GM12878 (cell line): Measurements from ENCODE around the gene SLC6A3. TPM values are rescaled to one million over a fixed set of nuclear protein-coding genes. Genes with fewer than 3 reads are reported as not detected.

ENCODE experiments used
- ATAC-seq: fragments of 200-7000 bp; cut with Tn5 transposase; 3 replicates; pipeline ENCODE4 v1.9.1; 2020; ENCODE audit warnings: mild to moderate bottlenecking, moderate library complexity
- BruUV-seq: library from RNA; stranded (reverse); fragments of 400-500 nt; replicated peaks from 2 replicates; lab custom pipeline; 2021; lab: Mats Ljungman, UMichigan
- CTCF ChIA-PET: fragments of 300-600 bp; sonication (Branson Sonifier 250); formaldehyde crosslinking; extraction: SDS; loops from one replicate; lab custom pipeline; 2021; ENCODE audit warnings: inconsistent platforms; lab: Yijun Ruan, JAX
- POLR2A ChIA-PET: fragments of 350-600 bp; formaldehyde crosslinking; extraction: SDS; loops from one replicate; lab custom pipeline; 2021; ENCODE audit warnings: inconsistent platforms; lab: Charles Lee
- RAD21 ChIA-PET: fragments of 300-600 bp; sonication (Branson Sonifier 250); formaldehyde crosslinking; loops from one replicate; lab custom pipeline; 2023; ENCODE audit warnings: antibody characterized with exemption; ENCODE audit not compliant: unreplicated experiment; lab: Charles Lee
- SMC1A ChIA-PET: fragments of 300-600 bp; sonication (Branson Sonifier 250); formaldehyde crosslinking; loops from one replicate; lab custom pipeline; 2023; ENCODE audit not compliant: unreplicated experiment, uncharacterized antibody; lab: Charles Lee
- DNase-seq: peaks from one replicate; pipeline ENCODE4 v3.0.0-alpha.2; 2011; ENCODE audit warnings: low read depth, low spot score
- FAIRE-seq: peaks from 3 replicates; lab custom pipeline; 2011; peaks lifted over from hg19 to GRCh38; lab: Jason Lieb, UNC
- H2AFZ ChIP-seq: 2 replicates; pipeline ENCODE4 v1.6.0; 2011; ENCODE audit warnings: low read depth, low read length, control low read depth; ENCODE audit not compliant: control insufficient read depth
- H3K27ac ChIP-seq: 2 replicates; pipeline ENCODE4 v1.5.1; 2011; ENCODE audit warnings: control low read depth; ENCODE audit not compliant: control insufficient read depth, insufficient read depth
- H3K27me3 ChIP-seq, 2 experiments: replicated peaks in 1 of 2; 2 replicates each; pipeline versions ENCODE4 v1.6.0 to v1.6.1; 2011; ENCODE audit warnings: low read length in 1 of 2; ENCODE audit not compliant: control insufficient read depth in 2 of 2, insufficient read depth in 2 of 2
- H3K36me3 ChIP-seq, 2 experiments: 2 replicates each; pipeline ENCODE4 v1.5.1; 2011; ENCODE audit warnings: low read length in 1 of 2; ENCODE audit not compliant: control insufficient read depth in 2 of 2, insufficient read depth in 2 of 2
- H3K4me1 ChIP-seq: 2 replicates; pipeline ENCODE4 v1.6.1; 2011; ENCODE audit warnings: mild to moderate bottlenecking, low read length, moderate library complexity, mixed read lengths; ENCODE audit not compliant: control insufficient read depth, insufficient read depth
- H3K4me2 ChIP-seq: 2 replicates; pipeline ENCODE4 v1.6.0; 2011; ENCODE audit warnings: control low read depth; ENCODE audit not compliant: control insufficient read depth, insufficient read depth
- H3K4me3 ChIP-seq: fragments of 200-600 bp; sonication (generic); 2 replicates; pipeline ENCODE4 v1.5.1; 2016
- H3K79me2 ChIP-seq: 2 replicates; pipeline ENCODE4 v1.6.0; 2011; ENCODE audit warnings: low read length; ENCODE audit not compliant: control insufficient read depth, insufficient read depth
- H3K9ac ChIP-seq: 2 replicates; pipeline ENCODE4 v1.8.0; 2011; ENCODE audit warnings: low read length, control low read depth, mixed read lengths; ENCODE audit not compliant: control insufficient read depth, insufficient read depth
- H3K9me3 ChIP-seq: replicated peaks from 3 replicates; pipeline ENCODE4 v1.5.1; 2011; ENCODE audit warnings: mild to moderate bottlenecking, low read length; ENCODE audit not compliant: control insufficient read depth, insufficient read depth
- H4K20me1 ChIP-seq: 2 replicates; pipeline ENCODE4 v1.6.0; 2011; ENCODE audit not compliant: control insufficient read depth, insufficient read depth
- ASH2L ChIP-seq: fragments of 300-600, 200-600 bp; sonication (generic); IDR thresholded peaks from 2 replicates; pipeline ENCODE4 v1.6.1; 2017; ENCODE audit warnings: low read depth, mild to moderate bottlenecking, borderline replicate concordance
- CBX5 ChIP-seq: sonication (generic); IDR thresholded peaks from 2 replicates; pipeline ENCODE4 v1.6.1; 2016; ENCODE audit warnings: low read depth, moderate library complexity, mild to moderate bottlenecking, inconsistent platforms
- CEBPB ChIP-seq, 2 experiments: fragments of 150-350 bp in 1 of 2; IDR thresholded peaks; 2 replicates each; pipeline ENCODE4 v1.6.1; 2012 to 2014; ENCODE audit warnings: low read depth in 2 of 2, low read length in 2 of 2, borderline replicate concordance in 1 of 2, inconsistent platforms in 1 of 2
- E4F1 ChIP-seq: fragments of 450-650 bp; IDR thresholded peaks from 2 replicates; pipeline ENCODE4 v1.6.1; 2018; ENCODE audit warnings: borderline replicate concordance, mild to moderate bottlenecking; ENCODE audit not compliant: partially characterized antibody
- GATAD2B ChIP-seq: fragments of 450-650 bp; conservative IDR thresholded peaks from 2 replicates; pipeline ENCODE4 v1.6.1; 2017; ENCODE audit warnings: low read depth, mild to moderate bottlenecking, moderate library complexity
- IKZF2 ChIP-seq, 2 experiments: fragments of 450-650 bp; IDR thresholded peaks; 2 replicates each; pipeline ENCODE4 v1.6.1; 2017; ENCODE audit warnings: mild to moderate bottlenecking in 2 of 2, moderate library complexity in 2 of 2
- KLF5 ChIP-seq: fragments of 450-650 bp; IDR thresholded peaks from 2 replicates; pipeline ENCODE4 v1.6.1; 2014; ENCODE audit warnings: mild to moderate bottlenecking; ENCODE audit not compliant: partially characterized antibody
- LARP7 ChIP-seq: fragments of 450-650 bp; IDR thresholded peaks from 2 replicates; pipeline ENCODE4 v1.6.1; 2017; ENCODE audit warnings: mild to moderate bottlenecking
- MAX ChIP-seq: IDR thresholded peaks from 2 replicates; pipeline ENCODE4 v1.6.1; 2012; ENCODE audit warnings: low read depth, low read length, improper control_type of control experiment
- MEF2B ChIP-seq: fragments of 450-650 bp; IDR thresholded peaks from 2 replicates; pipeline ENCODE4 v1.6.1; 2018; ENCODE audit warnings: mild to moderate bottlenecking, moderate library complexity; ENCODE audit not compliant: partially characterized antibody, poor library complexity, severe bottlenecking
- NFIC ChIP-seq: IDR thresholded peaks from 2 replicates; pipeline ENCODE4 v1.6.1; 2012; ENCODE audit warnings: low read depth, mild to moderate bottlenecking, inconsistent platforms, low read length, moderate library complexity
- PKNOX1 ChIP-seq: fragments of 450-650 bp; IDR thresholded peaks from 2 replicates; pipeline ENCODE4 v1.6.1; 2016; ENCODE audit warnings: mild to moderate bottlenecking
- RCOR1 ChIP-seq: conservative IDR thresholded peaks from 2 replicates; pipeline ENCODE4 v1.6.1; 2012; ENCODE audit warnings: low read depth, low read length, improper control_type of control experiment
- SIN3A ChIP-seq: IDR thresholded peaks from 2 replicates; pipeline ENCODE4 v1.6.1; 2012; ENCODE audit warnings: low read depth, low read length, improper control_type of control experiment
- SMAD5 ChIP-seq: IDR thresholded peaks from 2 replicates; pipeline ENCODE4 v1.6.1; 2016; ENCODE audit warnings: antibody characterized with exemption, low read depth
- SMARCA5 ChIP-seq: fragments of 450-650 bp; IDR thresholded peaks from 2 replicates; pipeline ENCODE4 v1.6.1; 2017; ENCODE audit warnings: mild to moderate bottlenecking
- TCF12 ChIP-seq: IDR thresholded peaks from 2 replicates; pipeline ENCODE4 v1.6.1; 2011; ENCODE audit warnings: low read depth, mild to moderate bottlenecking, low read length
- TCF3 ChIP-seq: IDR thresholded peaks from 2 replicates; pipeline ENCODE4 v1.6.1; 2012; ENCODE audit warnings: low read depth, mild to moderate bottlenecking, low read length, borderline replicate concordance; ENCODE audit not compliant: insufficient read depth
- WGBS: methylation state at CpG from one replicate; pipeline ENCODE4 v1.1.6; 2016; ENCODE audit warnings: low lambda C conversion rate; ENCODE audit not compliant: insufficient replicate concordance, insufficient coverage; ENCODE audit errors: missing lambda C conversion rate; 5-methylcytosine and 5-hydroxymethylcytosine counted together
- in situ Hi-C: fragments of 300-500 bp; cut with MboI; formaldehyde crosslinking; loops from 9 replicates; pipeline ENCODE4 v1.14.3; 2018; ENCODE audit warnings: mixed read lengths
- intact Hi-C: fragments of 100-400 bp; cut with micrococcal nuclease; formaldehyde crosslinking; loops from one replicate; pipeline ENCODE4 v1.14.2; 2022; ENCODE audit not compliant: unreplicated experiment
- polyA plus RNA-seq, 11 experiments: library from polyadenylated mRNA; depleted of rRNA in 4 of 11; unstranded in 6 of 11; stranded (reverse) in 5 of 11; fragments of >200 nt; fragmentation: Nextera tagmentation in 4 of 11; fragmentation: Illumina TruSeq in 1 of 11; extraction: Ambion mirVana in 4 of 11; extraction: Trizol in 1 of 11; gene quantifications; 1 replicate in 1 of 11; 2 replicates in 10 of 11; pipeline versions ENCODE4 v1.2.1 to v1.2.3, GENCODE V29; 2011 to 2016; ENCODE audit warnings: inconsistent platforms in 2 of 11, missing spikeins in 2 of 11, low read depth in 1 of 11
- total RNA-seq, 4 experiments: library from RNA; depleted of rRNA in 3 of 4; stranded (reverse); fragments of >200 nt in 3 of 4; fragmentation: Illumina TruSeq in 1 of 4; extraction: Trizol in 1 of 4; gene quantifications; 2 replicates each; pipeline versions ENCODE4 v1.2.1 to v1.2.3, GENCODE V29; 2013 to 2021

SLC6A3 gene
- total and polyA plus RNA-seq, 10 of the 15 experiments (the other 5 are each of a cell fraction or from before 2014, with no cell fraction given), result 0.01 TPM; not detected in 9

- Histone ChIP-seq H3K4me3 (no peak overlapping the region), H4K20me1 (no peaks in the 10 kb centered on the region), H3K27ac (no peak overlapping the region), H3K36me3 (no peaks in the 10 kb centered on the region), H3K79me2 (no peaks in the 10 kb centered on the region), H3K9me3 (no peaks in the 10 kb centered on the region; the same call in 2 of the 3 replicates), H2AFZ (no peak overlapping the region), H3K27me3 (peaks cover 8% of the 10 kb centered on the region in 2 experiments), H3K4me2 (no peak overlapping the region), H3K4me1 (no peaks in the 10 kb centered on the region), H3K9ac (no peak overlapping the region)
- ChIA-PET POLR2A (no interaction called here), CTCF (no interaction called here), RAD21 (no interaction called here), SMC1A (no interaction called here)
- DNase-seq, result no peak
- no peak for FAIRE-seq
- no TSS peak for BruUV-seq
- no peak for ATAC-seq
- WGBS, result 54% methylated on average over 36 of the region's 36 CpGs
- intact Hi-C loops (no loop called here), in situ Hi-C loops (no loop called here)
- TF ChIP-seq CEBPB (IDR thresholded peaks at IDR 0.05; ENCODE audit: borderline replicate concordance in 1 of 2, low read depth in 2 of 2, low read length in 2 of 2), result no peak
- no peak for TF ChIP-seq GATAD2B
- TF ChIP-seq SIN3A, result no peak
- no peak for TF ChIP-seq SMAD5
- TF ChIP-seq MAX, result no peak
- no peak for TF ChIP-seq CBX5
- no peak for TF ChIP-seq KLF5
- no peak for TF ChIP-seq E4F1
- no peak for TF ChIP-seq PKNOX1
- no peak for TF ChIP-seq TCF12
- no peak for TF ChIP-seq MEF2B
- TF ChIP-seq IKZF2 (IDR thresholded peaks at IDR 0.05), result no peak
- TF ChIP-seq RCOR1, result no peak
- TF ChIP-seq NFIC, result no peak
- no peak for TF ChIP-seq TCF3
- TF ChIP-seq ASH2L, result no peak
- TF ChIP-seq LARP7, result no peak
- TF ChIP-seq SMARCA5, result no peak
Observed at GRCh38 chr5:1442222-1443145, 2.8 kb downstream of the SLC6A3 start.
